ENCODE results near the gene SPATS2L. TPM values are rescaled to one million over a fixed set of nuclear protein-coding genes. Genes with fewer than 3 reads are reported as not detected.

The SPATS2L gene
- total RNA-seq, 2 donors from 2014 or later = 77.4 to 88.7 TPM

DNA sequence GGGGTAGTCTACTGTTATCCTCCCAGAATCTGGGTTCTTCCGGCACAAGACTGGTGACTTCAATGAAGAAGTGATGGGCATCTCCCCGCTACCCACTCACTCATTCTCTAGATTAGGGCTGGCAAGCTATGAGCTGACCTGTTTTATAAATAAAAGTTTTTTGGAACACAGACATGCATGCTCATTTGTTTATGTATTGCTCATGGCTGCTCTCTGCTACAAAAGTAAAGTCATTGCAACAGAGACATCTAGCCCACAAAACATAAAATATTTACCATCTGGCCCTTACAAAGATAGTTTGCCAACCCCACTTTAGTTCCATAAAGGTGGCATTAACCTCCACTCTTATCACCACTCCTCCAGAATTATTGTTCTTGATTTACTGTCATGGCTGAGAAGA, 39.1 kb upstream of the SPATS2L start:
- TF ChIP-seq, protein P1, sequence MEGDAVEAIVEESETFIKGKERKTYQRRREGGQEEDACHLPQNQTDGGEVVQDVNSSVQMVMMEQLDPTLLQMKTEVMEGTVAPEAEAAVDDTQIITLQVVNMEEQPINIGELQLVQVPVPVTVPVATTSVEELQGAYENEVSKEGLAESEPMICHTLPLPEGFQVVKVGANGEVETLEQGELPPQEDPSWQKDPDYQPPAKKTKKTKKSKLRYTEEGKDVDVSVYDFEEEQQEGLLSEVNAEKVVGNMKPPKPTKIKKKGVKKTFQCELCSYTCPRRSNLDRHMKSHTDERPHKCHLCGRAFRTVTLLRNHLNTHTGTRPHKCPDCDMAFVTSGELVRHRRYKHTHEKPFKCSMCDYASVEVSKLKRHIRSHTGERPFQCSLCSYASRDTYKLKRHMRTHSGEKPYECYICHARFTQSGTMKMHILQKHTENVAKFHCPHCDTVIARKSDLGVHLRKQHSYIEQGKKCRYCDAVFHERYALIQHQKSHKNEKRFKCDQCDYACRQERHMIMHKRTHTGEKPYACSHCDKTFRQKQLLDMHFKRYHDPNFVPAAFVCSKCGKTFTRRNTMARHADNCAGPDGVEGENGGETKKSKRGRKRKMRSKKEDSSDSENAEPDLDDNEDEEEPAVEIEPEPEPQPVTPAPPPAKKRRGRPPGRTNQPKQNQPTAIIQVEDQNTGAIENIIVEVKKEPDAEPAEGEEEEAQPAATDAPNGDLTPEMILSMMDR (IDR thresholded peaks at IDR 0.05) = no peak
- no peak for TF ChIP-seq POLR2A (IDR thresholded peaks at IDR 0.05)
- no peak for DNase-seq (ENCODE audit: low spot score)
- H3K9me3 ChIP-seq = no peaks in the 10 kb centered on the region
- 95% methylated on average over 2 of the region's 2 CpGs for WGBS
- intact Hi-C loops (cut with DNase I) = no loop called here
- no peaks in the 10 kb centered on the region for H3K36me3 ChIP-seq
- no peak overlapping the region for H3K4me3 ChIP-seq
- H3K27ac ChIP-seq = no peak overlapping the region
- no peaks in the 10 kb centered on the region for H3K27me3 ChIP-seq (replicated peaks; ENCODE audit: insufficient read depth)
- H3K4me1 ChIP-seq (replicated peaks) = no peaks in the 10 kb centered on the region

DNA sequence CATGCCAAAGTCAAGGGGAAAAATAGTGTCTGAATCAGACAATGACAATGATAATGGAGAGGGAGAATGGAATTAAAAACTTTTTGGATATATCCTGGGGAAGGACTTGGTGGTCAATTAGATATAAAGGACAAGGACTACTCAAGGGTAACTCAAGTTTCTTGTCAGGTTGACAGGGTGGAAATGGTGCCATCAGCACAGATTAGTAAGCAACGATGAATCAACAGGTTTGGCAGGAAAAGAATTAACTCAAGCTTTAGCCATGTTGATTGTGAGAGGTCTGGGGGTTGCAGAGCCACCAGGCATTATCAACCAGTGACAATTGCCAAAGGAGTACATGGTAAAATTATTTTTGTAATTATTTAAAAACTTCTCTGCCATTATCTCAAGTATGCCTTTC, 35.8 kb upstream of the SPATS2L start:
- Histone ChIP-seq H3K27ac (no peak overlapping the region), H3K27me3 (replicated peaks; ENCODE audit: insufficient read depth) (no peaks in the 10 kb centered on the region), H3K4me1 (replicated peaks) (no peaks in the 10 kb centered on the region), H3K9me3 (no peaks in the 10 kb centered on the region), H3K36me3 (no peaks in the 10 kb centered on the region), H3K4me3 (no peak overlapping the region)
- 82% methylated on average over 1 of the region's 1 CpG for WGBS
- intact Hi-C loops (cut with DNase I) = no loop called here
- TF ChIP-seq, protein P1 (IDR thresholded peaks at IDR 0.05) = no peak
- TF ChIP-seq POLR2A (IDR thresholded peaks at IDR 0.05) (no peak), POLR2AphosphoS5 (IDR thresholded peaks at IDR 0.05) (no peak)
- no peak for DNase-seq (ENCODE audit: low spot score)

DNA sequence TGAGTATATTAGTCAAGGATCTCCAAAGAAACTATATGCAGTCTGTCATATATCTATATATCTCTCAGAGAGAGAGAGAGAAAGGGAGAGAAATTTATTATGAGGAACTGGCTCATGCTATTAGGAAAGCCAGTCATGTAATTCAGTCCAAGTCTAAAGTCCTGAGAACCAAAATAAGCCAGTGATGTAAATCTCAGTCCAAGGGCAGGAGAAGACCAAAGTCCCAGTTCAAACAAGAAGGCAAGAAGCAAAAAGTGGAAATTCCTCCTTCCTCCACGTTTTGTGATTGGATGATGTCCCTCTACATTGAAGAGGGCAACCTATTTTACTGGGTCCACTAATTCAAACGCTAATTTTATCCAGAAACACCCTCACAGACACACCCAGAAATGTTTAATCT, 34.2 kb upstream of the SPATS2L start:
- no peak for DNase-seq (ENCODE audit: low spot score)
- TF ChIP-seq, protein P1 (IDR thresholded peaks at IDR 0.05) = no peak
- TF ChIP-seq POLR2AphosphoS5 (IDR thresholded peaks at IDR 0.05) = no peak
- no peak for TF ChIP-seq POLR2A (IDR thresholded peaks at IDR 0.05)
- no peaks in the 10 kb centered on the region for H3K36me3 ChIP-seq
- 95% methylated on average over 2 of the region's 2 CpGs for whole genome bisulfite sequencing
- no peak overlapping the region for H3K4me3 ChIP-seq
- no peaks in the 10 kb centered on the region for H3K9me3 ChIP-seq
- no peaks in the 10 kb centered on the region for H3K27me3 ChIP-seq (replicated peaks; ENCODE audit: insufficient read depth)
- H3K4me1 ChIP-seq (replicated peaks) = no peaks in the 10 kb centered on the region
- intact Hi-C loops (cut with DNase I) = no loop called here
- H3K27ac ChIP-seq = no peak overlapping the region

DNA sequence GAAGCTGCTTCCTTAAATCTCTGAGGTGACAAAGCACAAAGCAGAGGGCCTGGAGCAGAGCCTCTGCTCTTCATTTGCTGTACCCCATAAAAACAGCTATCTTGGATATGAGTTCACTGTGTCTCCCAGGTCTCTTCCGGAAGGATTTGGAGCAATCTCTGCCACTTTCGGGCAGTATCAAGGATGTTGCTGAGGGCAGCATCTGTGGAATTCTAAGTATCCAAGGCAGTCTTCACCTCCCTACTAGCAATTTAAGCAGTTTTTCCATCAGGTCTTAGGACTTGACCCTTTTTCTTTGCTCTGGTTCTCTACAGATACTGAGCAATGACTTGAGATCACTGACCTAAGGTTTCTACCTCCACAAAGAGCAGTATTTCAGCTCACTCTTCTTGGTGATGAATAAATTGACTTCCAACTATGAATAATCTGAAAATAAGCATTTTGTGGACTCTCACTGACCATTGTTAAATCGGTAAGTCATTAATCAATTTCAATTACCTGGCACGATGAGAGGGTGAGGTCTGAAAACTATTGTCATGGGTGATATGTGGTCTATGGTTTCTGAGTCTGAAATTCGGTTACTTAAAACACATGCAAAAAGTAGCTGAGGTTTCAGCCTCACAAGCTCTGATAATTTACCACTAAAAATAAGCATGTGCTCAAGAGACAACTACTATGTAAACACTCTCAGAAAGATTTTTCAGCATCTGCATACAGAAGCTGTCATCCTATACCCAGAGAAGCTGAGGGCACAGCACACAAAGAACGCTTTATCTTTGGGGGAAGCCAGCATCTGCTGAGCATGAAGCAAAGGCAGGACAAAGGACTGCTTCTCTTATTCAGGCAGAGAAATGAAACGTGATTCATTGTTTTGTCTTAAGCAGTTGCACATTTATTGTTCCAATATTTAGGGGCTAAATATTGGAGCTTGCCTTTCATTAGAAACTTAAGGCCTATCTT, 32.1 kb upstream of the SPATS2L start:
- no peak for DNase-seq (ENCODE audit: low spot score)
- TF ChIP-seq POLR2A (IDR thresholded peaks at IDR 0.05) (no peak), POLR2AphosphoS5 (IDR thresholded peaks at IDR 0.05) (no peak)
- TF ChIP-seq, protein P1 (IDR thresholded peaks at IDR 0.05) = no peak
- Histone ChIP-seq H3K4me3 (no peak overlapping the region), H3K36me3 (no peaks in the 10 kb centered on the region), H3K27me3 (replicated peaks; ENCODE audit: insufficient read depth) (no peaks in the 10 kb centered on the region), H3K9me3 (no peaks in the 10 kb centered on the region), H3K27ac (no peak overlapping the region), H3K4me1 (replicated peaks) (no peaks in the 10 kb centered on the region)
- WGBS = 34% methylated on average over 7 of the region's 7 CpGs
- intact Hi-C loops (cut with DNase I) = no loop called here

Data from prostate gland (tissue), 2 donors.